SU-DHL-6 (cell line): Measurements from ENCODE around the gene HMGCL.

ENCODE experiments used
- H2AFZ ChIP-seq: fragments of 200-600 bp; sonication (generic); 2 replicates; pipeline ENCODE4 v1.6.1; 2014; ENCODE audit warnings: low read depth, mild to moderate bottlenecking, moderate library complexity, mixed read lengths, antibody characterized with exemption, low read length; ENCODE audit not compliant: severe bottlenecking
- H3F3A ChIP-seq: fragments of 200-600 bp; shearing (Covaris generic); 2 replicates; pipeline ENCODE4 v1.6.0; 2016; ENCODE audit warnings: antibody characterized with exemption, mild to moderate bottlenecking; ENCODE audit not compliant: insufficient read depth
- H3K27ac ChIP-seq: fragments of 200-600 bp; sonication (generic); 2 replicates; pipeline ENCODE4 v1.5.1; 2016; ENCODE audit warnings: low read depth, mild to moderate bottlenecking, low read length, moderate library complexity, mixed read lengths
- H3K27me3 ChIP-seq: fragments of 200-600 bp; sonication (generic), shearing (Covaris generic); 2 replicates; pipeline ENCODE4 v1.6.0; 2014; ENCODE audit warnings: mild to moderate bottlenecking, low read length
- H3K36me3 ChIP-seq: fragments of 200-600 bp; sonication (generic); 2 replicates; pipeline ENCODE4 v1.6.1; 2014; ENCODE audit warnings: mild to moderate bottlenecking, low read length, mixed read lengths
- H3K4me2 ChIP-seq: fragments of 300-600, 200-600 bp; shearing (Covaris generic), sonication (generic); 2 replicates; pipeline ENCODE4 v1.6.0; 2014; ENCODE audit warnings: low read length, low read depth, mild to moderate bottlenecking; ENCODE audit not compliant: poor library complexity, severe bottlenecking
- H3K4me3 ChIP-seq: fragments of 200-600 bp; sonication (generic); 2 replicates; pipeline ENCODE4 v1.5.1; 2014; ENCODE audit warnings: antibody characterized with exemption, low read length, mild to moderate bottlenecking, mixed read lengths; ENCODE audit not compliant: insufficient read depth, poor library complexity, severe bottlenecking
- H3K79me2 ChIP-seq: fragments of 200-600 bp; sonication (generic); 2 replicates; pipeline ENCODE4 v1.6.1; 2014; ENCODE audit warnings: mild to moderate bottlenecking, low read length, moderate library complexity; ENCODE audit not compliant: insufficient read depth
- H3K9ac ChIP-seq: fragments of 200-600 bp; sonication (generic); 2 replicates; pipeline ENCODE4 v1.7.0; 2014; ENCODE audit warnings: mild to moderate bottlenecking, low read length
- H3K9me2 ChIP-seq: fragments of 200-600 bp; sonication (generic); replicated peaks from 2 replicates; pipeline ENCODE4 v1.6.1; 2014; ENCODE audit warnings: low read length; ENCODE audit not compliant: insufficient read depth
- H3K9me3 ChIP-seq: fragments of 200-600 bp; sonication (generic); 2 replicates; pipeline ENCODE4 v1.6.1; 2014; ENCODE audit warnings: low read length, mixed read lengths; ENCODE audit not compliant: insufficient read depth
- H4K20me1 ChIP-seq: fragments of 200-600 bp; sonication (generic); 2 replicates; pipeline ENCODE4 v1.6.1; 2014; ENCODE audit warnings: low read depth, mild to moderate bottlenecking, antibody characterized with exemption, low read length, moderate library complexity, mixed read lengths
- EZH2phosphoT487 ChIP-seq: fragments of 200-600 bp; sonication (generic), shearing (Covaris generic); conservative IDR thresholded peaks from 2 replicates; pipeline ENCODE4 v1.6.1; 2018; ENCODE audit warnings: mild to moderate bottlenecking, antibody characterized with exemption, low read length, moderate library complexity, mixed read lengths
- TF ChIP-seq, protein P1 (sequence below): fragments of 200-600 bp; sonication (generic); IDR thresholded peaks from one replicate; pipeline ENCODE4 v1.5.1; 2017; ENCODE audit warnings: antibody characterized with exemption, mild to moderate bottlenecking, low read length, moderate library complexity; ENCODE audit not compliant: insufficient read depth, poor library complexity, severe bottlenecking

HMGCL gene

DNA sequence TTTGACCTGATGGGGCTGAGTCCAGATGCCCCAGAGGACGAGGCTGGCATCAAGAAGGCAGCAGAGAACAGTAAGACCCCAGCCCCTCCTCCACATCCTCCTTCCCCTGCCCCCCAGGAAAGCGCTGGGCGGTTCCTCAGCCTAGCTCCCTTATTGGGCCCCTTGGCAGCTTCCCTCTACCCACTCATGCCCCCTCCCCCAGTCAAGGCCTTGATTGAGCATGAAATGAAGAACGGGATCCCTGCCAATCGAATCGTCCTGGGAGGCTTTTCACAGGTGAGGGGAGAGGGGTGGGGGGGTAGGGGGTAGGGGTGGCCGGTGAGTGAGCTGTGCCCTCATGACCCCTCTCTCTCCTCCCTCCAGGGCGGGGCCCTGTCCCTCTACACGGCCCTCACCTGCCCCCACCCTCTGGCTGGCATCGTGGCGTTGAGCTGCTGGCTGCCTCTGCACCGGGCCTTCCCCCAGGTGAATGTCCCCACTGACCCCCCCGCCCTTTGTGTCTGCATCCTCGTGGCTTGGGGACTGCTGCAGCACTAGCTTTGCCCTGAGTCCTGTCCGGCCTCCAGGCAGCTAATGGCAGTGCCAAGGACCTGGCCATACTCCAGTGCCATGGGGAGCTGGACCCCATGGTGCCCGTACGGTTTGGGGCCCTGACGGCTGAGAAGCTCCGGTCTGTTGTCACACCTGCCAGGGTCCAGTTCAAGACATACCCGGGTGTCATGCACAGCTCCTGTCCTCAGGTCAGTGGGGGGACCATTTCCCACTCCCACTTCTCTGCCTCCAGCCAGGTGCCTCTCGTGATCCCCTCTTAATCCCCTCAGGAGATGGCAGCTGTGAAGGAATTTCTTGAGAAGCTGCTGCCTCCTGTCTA is 31.1 kb downstream of the HMGCL start:
- no peak overlapping the region for H3K4me2 ChIP-seq
- H3F3A ChIP-seq = peaks cover 9% of the 10 kb centered on the region
- H3K9ac ChIP-seq = no peak overlapping the region
- H3K79me2 ChIP-seq = peaks cover 20% of the 10 kb centered on the region
- H3K4me3 ChIP-seq = no peak overlapping the region
- H3K9me2 ChIP-seq = no peaks in the 10 kb centered on the region
- H3K9me3 ChIP-seq = no peaks in the 10 kb centered on the region
- no peaks in the 10 kb centered on the region for H3K36me3 ChIP-seq
- no peak overlapping the region for H3K27ac ChIP-seq
- H2AFZ ChIP-seq = no peak overlapping the region
- no peaks in the 10 kb centered on the region for H4K20me1 ChIP-seq
- H3K27me3 ChIP-seq = no peaks in the 10 kb centered on the region
- TF ChIP-seq, protein P1, sequence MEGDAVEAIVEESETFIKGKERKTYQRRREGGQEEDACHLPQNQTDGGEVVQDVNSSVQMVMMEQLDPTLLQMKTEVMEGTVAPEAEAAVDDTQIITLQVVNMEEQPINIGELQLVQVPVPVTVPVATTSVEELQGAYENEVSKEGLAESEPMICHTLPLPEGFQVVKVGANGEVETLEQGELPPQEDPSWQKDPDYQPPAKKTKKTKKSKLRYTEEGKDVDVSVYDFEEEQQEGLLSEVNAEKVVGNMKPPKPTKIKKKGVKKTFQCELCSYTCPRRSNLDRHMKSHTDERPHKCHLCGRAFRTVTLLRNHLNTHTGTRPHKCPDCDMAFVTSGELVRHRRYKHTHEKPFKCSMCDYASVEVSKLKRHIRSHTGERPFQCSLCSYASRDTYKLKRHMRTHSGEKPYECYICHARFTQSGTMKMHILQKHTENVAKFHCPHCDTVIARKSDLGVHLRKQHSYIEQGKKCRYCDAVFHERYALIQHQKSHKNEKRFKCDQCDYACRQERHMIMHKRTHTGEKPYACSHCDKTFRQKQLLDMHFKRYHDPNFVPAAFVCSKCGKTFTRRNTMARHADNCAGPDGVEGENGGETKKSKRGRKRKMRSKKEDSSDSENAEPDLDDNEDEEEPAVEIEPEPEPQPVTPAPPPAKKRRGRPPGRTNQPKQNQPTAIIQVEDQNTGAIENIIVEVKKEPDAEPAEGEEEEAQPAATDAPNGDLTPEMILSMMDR = no peak
- TF ChIP-seq EZH2phosphoT487 = no peak

DNA sequence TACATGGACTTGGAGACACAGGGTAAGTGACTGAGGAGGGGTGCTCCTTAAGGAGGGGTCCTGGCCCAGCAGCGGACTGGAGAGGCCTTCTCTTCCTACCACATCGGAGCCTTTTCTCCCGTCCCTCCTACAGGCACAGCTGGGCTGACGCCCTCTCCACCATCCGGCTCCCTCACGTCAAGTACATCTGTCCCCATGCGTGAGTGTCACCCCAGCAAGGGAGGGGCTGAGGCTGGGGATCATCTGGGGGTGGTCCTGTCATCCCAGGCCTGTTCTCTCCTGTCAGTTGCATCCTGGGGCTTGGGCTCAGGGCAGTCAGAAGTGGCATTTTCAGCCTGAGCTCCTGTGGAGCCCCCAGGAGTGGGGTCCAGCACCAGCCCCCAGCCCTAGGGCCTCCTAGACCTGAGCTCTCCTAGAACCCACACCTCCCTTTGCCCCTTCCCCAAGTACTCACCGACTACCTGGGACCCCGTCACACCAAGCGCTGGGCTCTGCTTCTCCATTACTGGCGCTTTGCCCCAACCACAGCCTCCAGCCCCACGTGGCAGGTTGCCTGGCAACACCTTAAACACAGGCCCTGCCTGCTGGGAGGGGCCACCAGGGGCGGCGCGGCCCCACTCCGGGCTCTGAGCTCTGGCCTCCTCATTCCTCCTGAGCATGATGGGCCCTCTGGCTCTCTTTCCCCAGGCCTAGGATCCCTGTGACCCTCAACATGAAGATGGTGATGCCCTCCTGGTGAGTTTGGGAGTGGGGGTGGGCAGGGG is 32.0 kb downstream of the HMGCL start:
- Histone ChIP-seq H3K27ac (no peak overlapping the region), H3K9ac (no peak overlapping the region)

DNA sequence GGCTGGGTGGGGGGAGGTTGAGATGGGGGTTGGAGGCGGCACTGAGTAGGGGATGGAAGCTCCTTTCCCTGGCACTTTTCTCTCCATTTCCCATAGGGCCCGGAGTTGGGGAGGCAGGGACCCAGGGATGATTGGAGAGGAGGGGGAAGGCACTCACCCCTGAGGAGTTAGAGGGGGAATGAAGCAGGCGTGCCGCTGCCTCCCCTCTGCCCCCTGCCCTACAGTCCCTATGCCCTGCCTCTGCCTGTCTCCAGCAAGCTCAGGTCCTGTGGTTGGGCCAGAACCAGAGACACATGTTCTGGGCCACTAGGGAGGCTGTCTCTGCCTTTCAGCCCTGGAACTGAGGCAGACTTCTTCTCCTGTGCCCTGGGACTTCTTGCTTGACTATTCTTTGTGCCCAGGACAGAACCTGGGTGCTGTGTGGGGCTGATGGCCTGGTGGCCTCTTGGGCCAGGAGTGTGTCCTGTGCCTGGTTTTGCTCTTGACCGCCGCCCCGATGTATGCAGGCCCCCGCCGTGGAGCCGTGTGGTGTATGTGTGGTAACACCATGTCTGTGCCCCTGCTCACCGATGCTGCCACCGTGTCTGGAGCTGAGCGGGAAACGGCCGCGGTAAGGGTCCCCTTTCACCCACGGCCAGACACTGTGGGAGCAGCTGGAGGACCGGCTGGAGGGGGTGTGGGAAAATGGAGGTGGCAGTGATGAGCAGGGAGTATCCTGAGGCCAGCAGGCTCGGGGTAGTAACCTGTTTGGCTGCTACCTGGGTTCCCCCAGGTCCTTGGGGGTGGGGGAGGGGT is 32.9 kb downstream of the HMGCL start:
- H3K27me3 ChIP-seq = no peaks in the 10 kb centered on the region
- H3K27ac ChIP-seq = no peak overlapping the region
- peak overlapping the region; percentile 77 for H3K4me2 ChIP-seq
- peak overlapping the region; percentile 98 for H3K4me3 ChIP-seq
- TF ChIP-seq, protein P1 = no peak
- no peak for TF ChIP-seq EZH2phosphoT487
- peaks cover 20% of the 10 kb centered on the region for H3K79me2 ChIP-seq
- peak overlapping the region; percentile 91 for H3K9ac ChIP-seq
- H3K36me3 ChIP-seq = no peaks in the 10 kb centered on the region
- H2AFZ ChIP-seq = no peak overlapping the region
- no peaks in the 10 kb centered on the region for H3K9me2 ChIP-seq
- peaks cover 13% of the 10 kb centered on the region for H3F3A ChIP-seq
- H3K9me3 ChIP-seq = no peaks in the 10 kb centered on the region
- H4K20me1 ChIP-seq = no peaks in the 10 kb centered on the region

More for the DNA sequence above, 32.0 kb downstream of the HMGCL start:
- TF ChIP-seq EZH2phosphoT487 = no peak
- TF ChIP-seq, protein P1 = no peak
- no peaks in the 10 kb centered on the region for H3K36me3 ChIP-seq
- no peaks in the 10 kb centered on the region for H3K27me3 ChIP-seq
- H3F3A ChIP-seq = peaks cover 13% of the 10 kb centered on the region
- no peak overlapping the region for H3K4me3 ChIP-seq
- no peak overlapping the region for H3K4me2 ChIP-seq
- no peak overlapping the region for H2AFZ ChIP-seq
- H4K20me1 ChIP-seq = no peaks in the 10 kb centered on the region
- no peaks in the 10 kb centered on the region for H3K9me2 ChIP-seq
- H3K79me2 ChIP-seq = peaks cover 20% of the 10 kb centered on the region
- H3K9me3 ChIP-seq = no peaks in the 10 kb centered on the region
